Fibroblast of lung (primary cell): ENCODE results near the gene DEPDC5.

ENCODE experiments used
- EZH2 ChIP-seq: IDR thresholded peaks from 2 replicates; pipeline ENCODE4 v1.5.1; 2012; ENCODE audit warnings: low read length, control low read depth, mild to moderate bottlenecking; ENCODE audit errors: missing control alignments
- TF ChIP-seq, protein P1 (sequence below), 2 donors: IDR thresholded peaks in 1 of 2; conservative IDR thresholded peaks in 1 of 2; 1 replicate in 1 of 2; 2 replicates in 1 of 2; pipeline ENCODE4 v1.5.1; 2011 to 2012; ENCODE audit warnings: low read length in 2 of 2, control low read depth in 1 of 2, inconsistent platforms in 1 of 2, low read depth in 1 of 2, mild to moderate bottlenecking in 1 of 2

DNA sequence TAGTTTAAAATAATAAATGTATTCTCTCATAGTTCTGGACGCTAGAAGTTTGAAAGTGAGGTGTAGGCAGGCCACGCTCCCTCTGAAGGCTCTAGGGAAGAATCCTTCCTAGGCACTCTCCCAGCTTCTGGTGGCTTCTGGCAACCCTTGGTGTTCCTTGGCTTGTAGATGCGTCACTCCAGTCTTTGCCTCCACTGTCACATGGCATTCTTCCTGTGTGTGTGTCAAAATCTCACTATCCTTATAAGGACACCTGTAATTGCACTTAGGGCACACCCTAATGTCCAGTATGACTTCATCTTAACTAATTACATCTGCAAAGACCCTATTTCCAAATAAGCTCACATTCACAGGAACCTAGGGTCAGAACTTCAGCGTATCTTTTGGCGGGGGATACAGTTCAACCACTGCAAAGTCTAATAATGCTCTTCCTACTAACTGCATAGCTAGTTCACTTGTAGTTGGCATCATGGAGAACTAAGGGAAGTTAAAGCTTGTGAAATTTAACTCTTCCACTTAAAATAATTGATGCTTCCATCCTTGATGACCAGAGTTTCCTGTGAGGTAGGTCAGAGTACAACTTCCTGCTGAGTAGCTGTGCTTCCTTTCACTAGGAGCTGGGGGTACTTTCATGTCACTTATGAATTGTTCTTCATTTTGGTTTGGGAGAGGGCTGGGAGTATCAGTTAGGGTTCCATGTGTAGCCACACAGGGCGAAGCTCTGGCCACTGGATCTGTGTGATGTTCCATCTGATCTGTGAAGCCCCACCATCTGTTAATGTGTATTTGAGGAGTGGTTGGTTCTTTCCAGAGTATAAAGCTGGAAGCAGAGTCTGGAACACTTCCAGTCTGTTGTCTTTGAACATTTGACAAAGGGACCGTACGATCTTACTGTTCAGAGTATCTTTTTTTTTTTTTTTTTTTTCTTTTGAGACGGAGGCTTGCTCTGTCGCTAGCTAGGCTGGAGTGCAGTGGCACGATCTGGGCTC lies 201.0 kb downstream of the DEPDC5 start:
- TF ChIP-seq, protein P1, sequence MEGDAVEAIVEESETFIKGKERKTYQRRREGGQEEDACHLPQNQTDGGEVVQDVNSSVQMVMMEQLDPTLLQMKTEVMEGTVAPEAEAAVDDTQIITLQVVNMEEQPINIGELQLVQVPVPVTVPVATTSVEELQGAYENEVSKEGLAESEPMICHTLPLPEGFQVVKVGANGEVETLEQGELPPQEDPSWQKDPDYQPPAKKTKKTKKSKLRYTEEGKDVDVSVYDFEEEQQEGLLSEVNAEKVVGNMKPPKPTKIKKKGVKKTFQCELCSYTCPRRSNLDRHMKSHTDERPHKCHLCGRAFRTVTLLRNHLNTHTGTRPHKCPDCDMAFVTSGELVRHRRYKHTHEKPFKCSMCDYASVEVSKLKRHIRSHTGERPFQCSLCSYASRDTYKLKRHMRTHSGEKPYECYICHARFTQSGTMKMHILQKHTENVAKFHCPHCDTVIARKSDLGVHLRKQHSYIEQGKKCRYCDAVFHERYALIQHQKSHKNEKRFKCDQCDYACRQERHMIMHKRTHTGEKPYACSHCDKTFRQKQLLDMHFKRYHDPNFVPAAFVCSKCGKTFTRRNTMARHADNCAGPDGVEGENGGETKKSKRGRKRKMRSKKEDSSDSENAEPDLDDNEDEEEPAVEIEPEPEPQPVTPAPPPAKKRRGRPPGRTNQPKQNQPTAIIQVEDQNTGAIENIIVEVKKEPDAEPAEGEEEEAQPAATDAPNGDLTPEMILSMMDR (conservative IDR thresholded peaks at IDR 0.05 in 1 of 2, IDR thresholded peaks at IDR 0.05 in 1 of 2; ENCODE audit: low read depth in 1 of 2, low read length in 2 of 2) = no peak
- TF ChIP-seq EZH2 = no peak
